Lung (tissue), 12 donors: ENCODE measurements around the gene EZR. TPM values are rescaled to one million over a fixed set of nuclear protein-coding genes. Genes with fewer than 3 reads are reported as not detected.

Experiments used
- ATAC-seq: fragments of 200-7000 bp; cut with Tn5 transposase; one replicate; pipeline ENCODE4 v1.9.1; 2020; ENCODE audit warnings: moderate number of reproducible peaks; ENCODE audit not compliant: insufficient read depth, low FRiP score
- DNase-seq, 3 donors: peaks; one replicate each; pipeline ENCODE4 v3.0.0-alpha.2; 2013 to 2017
- H3K27ac ChIP-seq, 2 donors: one replicate each; pipeline ENCODE4 v1.5.1; 2013; ENCODE audit warnings: mild to moderate bottlenecking in 2 of 2, moderate library complexity in 2 of 2, control low read depth in 1 of 2, inconsistent platforms in 1 of 2, low read depth in 1 of 2, low read length in 1 of 2
- H3K27me3 ChIP-seq, 3 donors: one replicate each; pipeline ENCODE4 v1.5.1; 2013; ENCODE audit warnings: low read length in 2 of 3; ENCODE audit not compliant: control insufficient read depth in 3 of 3, insufficient read depth in 3 of 3
- H3K36me3 ChIP-seq, 4 donors: one replicate each; pipeline ENCODE4 v1.5.1; 2013; ENCODE audit warnings: low read length in 4 of 4, mild to moderate bottlenecking in 1 of 4, moderate library complexity in 1 of 4; ENCODE audit not compliant: control insufficient read depth in 4 of 4, insufficient read depth in 4 of 4
- H3K4me1 ChIP-seq, 5 donors: one replicate each; pipeline ENCODE4 v1.5.1; 2013; ENCODE audit warnings: low read length in 5 of 5, mild to moderate bottlenecking in 2 of 5, moderate library complexity in 1 of 5; ENCODE audit not compliant: control insufficient read depth in 5 of 5, insufficient read depth in 5 of 5
- H3K4me3 ChIP-seq: one replicate; pipeline ENCODE4 v1.5.1; 2013; ENCODE audit warnings: mild to moderate bottlenecking, control low read depth, moderate library complexity
- H3K9ac ChIP-seq, 2 donors: one replicate each; pipeline ENCODE4 v1.5.1; 2013; ENCODE audit warnings: low read length in 2 of 2, control low read depth in 1 of 2; ENCODE audit not compliant: insufficient read depth in 1 of 2
- H3K9me3 ChIP-seq, 4 donors: one replicate each; pipeline ENCODE4 v1.5.1; 2013; ENCODE audit warnings: low read length in 3 of 4, mild to moderate bottlenecking in 1 of 4, moderate library complexity in 1 of 4; ENCODE audit not compliant: control insufficient read depth in 4 of 4, insufficient read depth in 3 of 4
- WGBS, 2 donors: extraction: QIAGEN DNeasy Blood & Tissue Kit; methylation state at CpG; one replicate each; pipeline ENCODE4 v1.1.7; 2013; 5-methylcytosine and 5-hydroxymethylcytosine counted together
- polyA plus RNA-seq, 2 donors: library from polyadenylated mRNA; stranded (reverse); fragments of 200-250 nt; gene quantifications; one replicate each; pipeline ENCODE4 v1.2.1, GENCODE V29; 2013
- total RNA-seq, 2 donors: library from RNA; depleted of rRNA in 1 of 2; stranded (reverse); fragments of >200 nt in 1 of 2; gene quantifications; one replicate each; pipeline ENCODE4 v1.2.1, GENCODE V29; 2014 to 2021
- TF ChIP-seq, protein P1 (sequence below): IDR thresholded peaks from 2 replicates; pipeline ENCODE4 v1.5.1; 2012; ENCODE audit warnings: mild to moderate bottlenecking; ENCODE audit errors: control extremely low read depth, extremely low read depth
- donor health status: control.
- donor health status: control.
- donor health status: Bipolar disorder and iron deficiency.
- donor health status: healthy.
- donor health status: DM: yes; HTN: yes; CAD: no.

EZR gene
- total and polyA plus RNA-seq, 4 donors = 168 to 452 (median 198) TPM

DNA sequence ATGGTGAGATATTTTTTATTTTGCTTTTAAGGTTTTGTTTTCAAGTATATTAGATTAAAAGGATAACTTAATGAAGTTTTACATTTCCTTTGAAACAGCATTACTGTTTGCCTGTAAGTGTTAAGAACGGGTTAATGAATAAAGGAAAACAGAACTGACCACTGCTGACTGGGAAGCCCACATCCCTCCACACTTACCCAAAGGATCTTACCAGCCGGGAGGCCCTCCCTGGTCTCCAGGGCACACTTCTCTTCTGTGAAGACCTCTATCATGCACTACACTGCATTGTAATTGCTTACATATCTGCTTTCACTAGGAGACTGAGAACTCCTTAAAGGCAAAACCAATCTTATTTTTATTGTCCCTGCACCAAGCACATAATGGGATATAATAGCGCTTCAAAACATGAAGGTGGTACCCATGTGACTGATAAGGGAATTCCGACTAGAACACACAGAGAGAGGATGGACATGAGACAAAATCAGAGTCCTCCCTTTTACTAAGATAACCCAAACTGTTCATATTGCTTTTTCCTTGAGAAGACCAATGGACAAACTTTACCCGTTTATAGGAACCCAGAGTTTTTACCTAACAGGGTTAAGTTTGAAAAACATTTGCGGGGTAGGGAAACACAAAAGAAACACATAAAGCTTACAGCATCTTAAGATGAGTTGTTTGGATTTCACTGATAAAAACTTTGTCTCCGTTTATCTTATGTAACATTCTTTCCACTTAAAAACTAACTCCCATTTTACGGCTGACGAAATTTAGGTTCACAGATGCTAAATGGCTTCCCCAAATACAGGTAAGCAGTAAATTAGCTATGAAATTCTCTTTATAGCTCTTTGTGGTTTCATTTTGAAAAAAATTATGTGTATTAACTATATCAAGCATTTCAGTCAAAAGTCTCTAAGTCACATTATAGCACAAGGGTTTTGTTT is 8.7 kb downstream of the EZR start:
- Histone ChIP-seq H3K9me3 (no peaks in the 10 kb centered on the region), H3K4me3 (no peak overlapping the region), H3K4me1 (peaks cover 14 to 41% (median 23%) of the 10 kb centered on the region in 5 donors), H3K27me3 (no peaks in the 10 kb centered on the region), H3K9ac (no peak overlapping the region), H3K27ac (no peak overlapping the region), H3K36me3 (peaks cover 3 to 15% (median 7%) of the 10 kb centered on the region in 4 donors)
- ATAC-seq (no peak), DNase-seq (no peak)
- WGBS, 2 donors = 60 to 70% methylated on average over 9 of the region's 9 CpGs
- TF ChIP-seq, protein P1, sequence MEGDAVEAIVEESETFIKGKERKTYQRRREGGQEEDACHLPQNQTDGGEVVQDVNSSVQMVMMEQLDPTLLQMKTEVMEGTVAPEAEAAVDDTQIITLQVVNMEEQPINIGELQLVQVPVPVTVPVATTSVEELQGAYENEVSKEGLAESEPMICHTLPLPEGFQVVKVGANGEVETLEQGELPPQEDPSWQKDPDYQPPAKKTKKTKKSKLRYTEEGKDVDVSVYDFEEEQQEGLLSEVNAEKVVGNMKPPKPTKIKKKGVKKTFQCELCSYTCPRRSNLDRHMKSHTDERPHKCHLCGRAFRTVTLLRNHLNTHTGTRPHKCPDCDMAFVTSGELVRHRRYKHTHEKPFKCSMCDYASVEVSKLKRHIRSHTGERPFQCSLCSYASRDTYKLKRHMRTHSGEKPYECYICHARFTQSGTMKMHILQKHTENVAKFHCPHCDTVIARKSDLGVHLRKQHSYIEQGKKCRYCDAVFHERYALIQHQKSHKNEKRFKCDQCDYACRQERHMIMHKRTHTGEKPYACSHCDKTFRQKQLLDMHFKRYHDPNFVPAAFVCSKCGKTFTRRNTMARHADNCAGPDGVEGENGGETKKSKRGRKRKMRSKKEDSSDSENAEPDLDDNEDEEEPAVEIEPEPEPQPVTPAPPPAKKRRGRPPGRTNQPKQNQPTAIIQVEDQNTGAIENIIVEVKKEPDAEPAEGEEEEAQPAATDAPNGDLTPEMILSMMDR = no peak

DNA sequence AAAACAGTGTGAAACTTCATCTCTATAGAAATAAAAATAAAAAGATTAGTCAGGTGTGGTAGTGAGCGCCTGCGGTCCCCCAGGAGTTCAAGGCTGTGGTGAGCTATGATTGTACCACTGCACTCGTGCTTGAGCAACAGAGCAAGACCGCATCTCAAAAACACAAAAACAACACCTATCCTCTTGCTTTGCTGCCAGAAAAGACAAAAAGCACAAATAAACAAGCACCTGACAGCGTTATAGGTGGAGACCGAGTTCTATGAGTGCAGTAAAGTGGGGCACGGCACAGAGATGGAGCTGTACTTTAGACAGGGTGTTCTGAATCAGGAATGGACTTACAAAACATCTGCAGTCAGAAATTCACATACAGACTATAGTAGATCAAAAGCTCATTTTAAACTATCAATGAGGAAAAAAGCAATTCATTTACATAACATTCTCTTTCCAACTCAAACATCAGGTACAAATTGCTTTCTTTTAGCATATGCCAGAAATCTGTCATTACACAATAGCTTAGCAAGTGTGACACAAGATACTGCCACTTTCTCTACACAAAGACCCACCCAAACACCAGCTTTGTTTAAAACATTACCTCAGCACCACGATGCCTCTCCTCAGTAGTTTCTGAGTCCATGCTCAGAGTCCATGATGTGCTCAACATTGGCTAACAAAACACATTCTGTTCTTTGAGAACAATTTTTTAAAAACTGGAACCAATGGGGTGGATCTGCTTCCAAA is 10.1 kb downstream of the EZR start:
- DNase-seq = peak in 2 of 3 donors; percentile 39 to 48

DNA sequence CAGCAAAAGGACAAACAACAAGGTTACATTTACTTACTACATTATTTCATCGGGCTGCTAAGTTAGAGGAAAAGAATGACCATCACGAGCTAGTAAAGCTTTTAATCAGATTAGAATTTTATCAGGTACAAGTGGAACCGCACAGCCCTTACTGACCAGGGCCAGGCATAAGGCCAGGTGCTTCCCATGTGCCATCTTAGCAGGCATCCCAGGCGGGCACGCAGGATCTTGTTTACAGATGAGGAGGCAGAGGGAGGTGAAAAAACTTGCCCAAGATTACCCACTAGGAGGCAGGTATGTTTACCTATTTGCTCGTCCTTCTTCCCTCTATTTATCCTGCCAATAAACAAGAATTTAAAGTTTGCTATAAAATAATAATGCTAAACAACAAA is 10.7 kb downstream of the EZR start:
- no peak for ATAC-seq
- Histone ChIP-seq H3K36me3 (peaks cover 3 to 9% (median 6%) of the 10 kb centered on the region in 4 donors), H3K27ac (no peak overlapping the region), H3K4me3 (no peak overlapping the region), H3K9me3 (no peaks in the 10 kb centered on the region), H3K9ac (no peak overlapping the region), H3K27me3 (no peaks in the 10 kb centered on the region), H3K4me1 (peaks cover 7 to 25% (median 18%) of the 10 kb centered on the region in 5 donors)
- DNase-seq = no peak
- WGBS, 2 donors = 72 to 80% methylated on average over 6 of the region's 6 CpGs
- TF ChIP-seq, protein P1 = no peak

More for the DNA sequence above, 10.1 kb downstream of the EZR start:
- 69 to 77% methylated on average over 8 of the region's 8 CpGs for WGBS, 2 donors
- ATAC-seq = no peak
- no peaks in the 10 kb centered on the region for H3K9me3 ChIP-seq
- peaks cover 8 to 28% (median 18%) of the 10 kb centered on the region in 5 donors for H3K4me1 ChIP-seq
- H3K27ac ChIP-seq = no peak overlapping the region
- H3K36me3 ChIP-seq = peaks cover 3 to 12% (median 7%) of the 10 kb centered on the region in 4 donors
- no peak overlapping the region for H3K9ac ChIP-seq
- no peaks in the 10 kb centered on the region for H3K27me3 ChIP-seq
- no peak overlapping the region for H3K4me3 ChIP-seq
- TF ChIP-seq, protein P1 = no peak
